Measurements from ENCODE around the gene CD52. TPM values are rescaled to one million over a fixed set of nuclear protein-coding genes. Genes with fewer than 3 reads are reported as not detected.

The CD52 gene
- total RNA-seq, 2 donors from 2014 or later = 2.7 TPM; not detected in 1

- DNase-seq (ENCODE audit: low spot score) = no peak
- Histone ChIP-seq H3K27ac (no peak overlapping the region), H3K4me3 (no peak overlapping the region)
These were observed 20.0 kb upstream of the CD52 start for GRCh38 chr1:26297791-26298124.

GRCh38 chr1:26300578-26301275 is 17.0 kb upstream of the CD52 start:
- H3K4me1 ChIP-seq (ENCODE audit: control insufficient read depth in 1 of 2, low read depth in 2 of 2) = peaks cover 2% of the 10 kb centered on the region in 2 donors
- no peak for TF ChIP-seq CTCF (IDR thresholded peaks at IDR 0.05)
- ATAC-seq (ENCODE audit: insufficient number of reproducible peaks, low FRiP score, low read depth) = no peak
- H3K27ac ChIP-seq = no peak overlapping the region
- no peaks in the 10 kb centered on the region for H3K27me3 ChIP-seq (replicated peaks; ENCODE audit: insufficient read depth)
- no peak overlapping the region for H3K4me3 ChIP-seq
- H3K36me3 ChIP-seq = peaks cover 2% of the 10 kb centered on the region
- DNase-seq (ENCODE audit: low spot score) = no peak
- no peaks in the 10 kb centered on the region for H3K9me3 ChIP-seq

More at GRCh38 chr1:26297791-26298124, 20.0 kb upstream of the CD52 start:
- Histone ChIP-seq H3K36me3 (peaks cover 2% of the 10 kb centered on the region), H3K9me3 (no peaks in the 10 kb centered on the region), H3K27me3 (replicated peaks; ENCODE audit: insufficient read depth) (no peaks in the 10 kb centered on the region), H3K4me1 (ENCODE audit: control insufficient read depth in 1 of 2, low read depth in 2 of 2) (no peaks in the 10 kb centered on the region)
- ATAC-seq (ENCODE audit: insufficient number of reproducible peaks, low FRiP score, low read depth) = no peak
- no peak for TF ChIP-seq CTCF (IDR thresholded peaks at IDR 0.05)

- Histone ChIP-seq H3K27me3 (replicated peaks; ENCODE audit: insufficient read depth) (no peaks in the 10 kb centered on the region), H3K4me3 (no peak overlapping the region), H3K36me3 (peaks cover 2% of the 10 kb centered on the region), H3K27ac (no peak overlapping the region), H3K9me3 (no peaks in the 10 kb centered on the region), H3K4me1 (ENCODE audit: control insufficient read depth in 1 of 2, low read depth in 2 of 2) (peaks cover 7 to 12% of the 10 kb centered on the region in 2 donors)
- DNase-seq (ENCODE audit: low spot score) (no peak), ATAC-seq (ENCODE audit: insufficient number of reproducible peaks, low FRiP score, low read depth) (no peak)
- no peak for TF ChIP-seq CTCF (IDR thresholded peaks at IDR 0.05)
These were observed 14.9 kb upstream of the CD52 start for GRCh38 chr1:26302733-26303405.

- no peak for DNase-seq (ENCODE audit: low spot score)
- no peak for ATAC-seq (ENCODE audit: insufficient number of reproducible peaks, low FRiP score, low read depth)
- no peak for TF ChIP-seq CTCF (IDR thresholded peaks at IDR 0.05)
- H3K4me1 ChIP-seq (ENCODE audit: control insufficient read depth in 1 of 2, low read depth in 2 of 2) = peaks cover 7 to 12% of the 10 kb centered on the region in 2 donors
- H3K36me3 ChIP-seq = peaks cover 2% of the 10 kb centered on the region
- H3K27me3 ChIP-seq (replicated peaks; ENCODE audit: insufficient read depth) = no peaks in the 10 kb centered on the region
- peak overlapping the region; percentile 34 to 45 for H3K27ac ChIP-seq
- H3K9me3 ChIP-seq = no peaks in the 10 kb centered on the region
- peak overlapping the region; percentile 80 for H3K4me3 ChIP-seq
These were observed 12.0 kb upstream of the CD52 start for GRCh38 chr1:26305667-26306289.

Measured in thoracic aorta (tissue), 2 donors.